Adrenal gland (tissue), 5 donors: ENCODE data around the gene ANKS6.

Source experiments
- CTCF ChIP-seq, 6 experiments: fragments of 450-650 bp in 4 of 6; fragments of 200-600 bp in 2 of 6; sonication (generic) in 1 of 6; IDR thresholded peaks; 1 replicate in 5 of 6; 2 replicates in 1 of 6; pipeline versions ENCODE4 v1.5.1 to v1.8.0; 2016 to 2021; ENCODE audit warnings: antibody characterized with exemption in 6 of 6, mild to moderate bottlenecking in 2 of 6, moderate library complexity in 1 of 6
- POLR2A ChIP-seq, 2 donors: fragments of 450-650 bp; IDR thresholded peaks; one replicate each; pipeline ENCODE4 v1.6.1; 2017; ENCODE audit warnings: antibody characterized with exemption in 2 of 2, mild to moderate bottlenecking in 2 of 2, moderate library complexity in 1 of 2
- donor health status: DM: no; HTN: no; CAD: no.

DNA sequence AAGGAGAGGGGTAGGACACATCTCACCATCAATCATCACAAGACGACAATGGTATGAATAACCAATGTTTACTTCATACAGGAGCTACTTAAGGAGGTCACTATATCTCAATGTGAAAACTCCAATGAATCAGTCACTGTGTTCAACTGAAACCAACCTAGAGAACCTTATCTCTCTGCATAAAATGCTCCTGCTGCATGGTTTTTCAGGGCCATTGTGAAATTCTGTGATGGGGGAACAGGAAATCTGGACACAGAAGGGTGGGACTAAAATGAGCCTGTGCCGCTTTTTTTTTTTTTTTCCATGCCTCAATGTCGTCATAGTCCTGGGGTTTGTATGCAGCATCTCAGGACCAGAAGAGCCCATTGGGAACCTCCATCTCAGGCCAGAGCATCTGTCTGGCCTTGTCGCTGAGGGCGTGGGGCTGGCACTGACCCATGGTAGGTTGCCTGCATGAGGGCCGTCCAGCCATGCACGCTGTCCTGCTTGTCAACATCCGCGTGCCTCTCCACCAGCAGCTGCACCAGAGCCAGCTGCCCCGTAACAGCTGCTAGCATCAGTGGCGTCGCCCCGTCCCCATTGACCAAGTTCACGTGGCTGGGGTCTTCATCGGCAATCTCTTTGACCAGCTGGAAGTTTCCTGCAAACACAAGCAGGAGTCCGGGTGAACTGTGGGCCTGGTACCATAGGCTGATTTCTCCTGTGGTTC, 12.7 kb downstream of the ANKS6 start:
- TF ChIP-seq POLR2A (IDR thresholded peaks at IDR 0.05): no peak
- TF ChIP-seq CTCF (IDR thresholded peaks at IDR 0.05): no peak
